GM19240 (cell line): ENCODE data around the gene UHRF2.
"Not testable (repeated sequence)": the region's sequence is repeated elsewhere in the genome, so short reads cannot be mapped to it uniquely, and the experiment has no call there.

ENCODE experiments used
- DNase-seq: peaks from one replicate; pipeline ENCODE4 v3.0.0; 2011; ENCODE audit warnings: low spot score; ENCODE audit not compliant: insufficient read length

UHRF2 gene

GRCh38 chr9:6428940-6429889 is 16.2 kb downstream of the UHRF2 start:
- DNase-seq = no peak

- DNase-seq = no peak
These were observed 18.0 kb downstream of the UHRF2 start for GRCh38 chr9:6431038-6431437.

- no peak for DNase-seq
These were observed 20.4 kb downstream of the UHRF2 start for GRCh38 chr9:6433410-6433809.

- no peak for DNase-seq
These were observed 26.2 kb downstream of the UHRF2 start for GRCh38 chr9:6439051-6439703.

DNA sequence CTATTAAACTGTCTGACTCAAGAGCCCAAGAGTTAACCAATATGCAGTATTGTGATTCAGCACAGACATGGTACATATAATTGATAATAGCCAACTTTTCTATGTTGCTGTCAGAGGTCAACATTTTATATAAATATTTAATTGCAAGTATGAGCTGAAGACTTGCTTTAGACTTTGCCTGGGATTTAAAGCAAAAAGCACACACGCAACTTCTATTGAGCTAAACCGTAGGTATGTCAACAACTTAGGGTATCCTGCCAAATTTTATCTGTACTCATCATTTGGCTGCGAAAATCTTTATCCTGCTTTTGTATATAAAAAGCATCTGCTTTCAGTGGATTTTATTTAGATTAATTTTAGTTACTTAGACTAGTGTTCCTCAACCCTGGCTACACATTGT is 27.4 kb downstream of the UHRF2 start:
- DNase-seq = no peak

DNA sequence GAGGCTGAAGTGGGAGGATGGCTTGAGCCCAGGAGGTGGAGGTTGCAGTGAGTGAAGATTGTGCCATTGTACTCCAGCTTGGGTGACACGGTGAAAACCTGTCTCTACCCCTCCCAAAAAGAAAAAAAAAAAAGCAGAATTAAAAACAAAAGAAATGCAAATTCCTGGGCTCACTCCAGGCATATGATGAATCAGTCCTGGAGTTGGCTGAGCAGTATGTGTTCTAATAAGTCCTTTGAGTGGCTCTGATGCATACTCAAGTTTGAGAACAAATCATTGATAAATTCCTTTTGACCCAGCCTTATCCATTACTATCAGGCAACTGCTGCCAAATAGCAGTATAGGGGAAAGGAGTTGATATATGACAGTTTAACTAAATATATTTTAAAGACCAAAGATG is 28.3 kb downstream of the UHRF2 start:
- DNase-seq = no peak

DNA sequence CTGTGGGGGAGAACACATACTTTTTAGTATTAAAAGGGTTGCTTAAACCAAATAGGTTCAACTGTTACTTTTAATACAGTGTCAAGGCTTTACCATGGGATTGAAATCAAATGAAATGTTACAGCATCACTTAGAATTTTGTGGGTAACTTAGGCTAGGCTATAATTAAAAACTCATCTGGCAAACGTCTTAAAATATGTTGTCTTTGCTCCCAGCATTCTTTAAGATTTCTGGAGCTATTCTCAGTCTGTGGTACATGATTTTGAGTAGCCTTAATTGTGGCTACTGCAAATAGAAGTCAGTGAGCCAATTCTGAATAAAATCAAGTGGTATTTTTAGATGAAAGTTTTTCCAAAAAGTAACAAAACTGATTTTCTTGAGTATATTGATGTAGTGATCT is 30.7 kb downstream of the UHRF2 start:
- no peak for DNase-seq

GRCh38 chr9:6444128-6444527 is 31.1 kb downstream of the UHRF2 start:
- no peak for DNase-seq

GRCh38 chr9:6449086-6449485 is 36.1 kb downstream of the UHRF2 start:
- no peak for DNase-seq

DNA sequence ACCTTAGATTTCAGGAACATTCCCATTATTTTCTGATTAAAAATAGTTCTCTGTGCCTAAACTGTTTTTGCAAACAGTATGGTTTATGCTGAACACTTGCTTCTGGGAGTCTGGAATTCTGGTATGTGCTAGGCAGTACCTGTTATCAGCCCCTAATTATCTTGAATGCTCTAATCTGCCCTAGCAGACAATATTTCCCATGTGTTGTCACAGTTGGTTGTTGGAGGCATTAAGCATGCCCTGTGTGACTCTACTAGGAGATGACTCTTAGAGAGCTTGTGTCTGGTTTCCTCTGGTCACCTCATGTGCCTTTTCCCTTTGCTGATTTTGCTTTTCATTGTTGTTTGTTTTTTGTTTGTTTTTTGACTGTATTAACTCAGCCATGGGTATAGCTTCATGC is 36.6 kb downstream of the UHRF2 start:
- DNase-seq = no peak

- no peak for DNase-seq
These were observed 37.8 kb downstream of the UHRF2 start for GRCh38 chr9:6450641-6451375.

GRCh38 chr9:6455292-6455691 is 42.3 kb downstream of the UHRF2 start:
- DNase-seq = not testable (repeated sequence)

- not testable (repeated sequence) for DNase-seq
These were observed 45.7 kb downstream of the UHRF2 start for GRCh38 chr9:6458704-6459103.

- DNase-seq = no peak
These were observed 46.7 kb downstream of the UHRF2 start for GRCh38 chr9:6459718-6460117.

DNA sequence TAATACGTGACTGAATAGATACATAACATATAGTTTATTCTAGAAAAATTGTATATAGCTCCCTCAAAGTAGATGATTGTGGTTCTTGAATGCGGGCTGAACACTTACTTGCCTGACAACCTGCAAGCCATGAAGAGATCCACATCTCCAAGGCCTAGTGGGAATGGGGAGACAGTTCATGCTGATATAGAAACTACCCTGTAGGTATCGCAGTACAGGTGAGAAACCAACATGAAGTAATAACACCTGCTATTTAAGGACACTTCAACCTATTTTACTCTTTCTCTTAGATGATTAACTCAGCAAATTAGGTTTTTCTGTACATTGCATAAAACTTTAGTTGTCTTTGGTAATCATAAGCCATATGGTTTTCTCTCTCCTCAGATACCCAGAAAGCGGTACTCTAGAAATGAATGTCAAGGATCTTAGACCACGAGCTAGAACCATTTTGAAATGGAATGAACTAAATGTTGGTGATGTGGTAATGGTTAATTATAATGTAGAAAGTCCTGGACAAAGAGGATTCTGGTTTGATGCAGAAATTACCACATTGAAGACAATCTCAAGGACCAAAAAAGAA is 47.3 kb downstream of the UHRF2 start:
- no peak for DNase-seq

DNA sequence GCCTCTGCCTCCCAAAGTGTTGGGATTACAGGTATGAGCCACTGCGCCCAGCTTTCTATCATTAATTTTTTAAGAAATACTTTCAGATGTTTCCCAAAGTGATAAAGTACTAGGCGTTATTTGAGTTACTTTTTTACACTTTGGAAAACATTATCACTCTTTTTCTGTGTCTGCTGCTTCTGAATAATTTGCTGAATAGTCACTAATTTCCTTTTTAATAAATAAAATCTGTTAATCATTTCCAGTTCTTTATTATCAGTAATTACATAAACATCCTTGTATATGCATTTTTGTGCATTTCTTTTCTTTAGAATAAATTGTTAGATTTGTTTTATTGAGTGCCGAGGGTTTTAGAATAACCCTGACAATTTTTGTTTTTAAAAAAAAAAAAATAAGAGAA is 48.6 kb downstream of the UHRF2 start:
- no peak for DNase-seq

GRCh38 chr9:6467006-6467625 is 54.1 kb downstream of the UHRF2 start:
- no peak for DNase-seq

DNA sequence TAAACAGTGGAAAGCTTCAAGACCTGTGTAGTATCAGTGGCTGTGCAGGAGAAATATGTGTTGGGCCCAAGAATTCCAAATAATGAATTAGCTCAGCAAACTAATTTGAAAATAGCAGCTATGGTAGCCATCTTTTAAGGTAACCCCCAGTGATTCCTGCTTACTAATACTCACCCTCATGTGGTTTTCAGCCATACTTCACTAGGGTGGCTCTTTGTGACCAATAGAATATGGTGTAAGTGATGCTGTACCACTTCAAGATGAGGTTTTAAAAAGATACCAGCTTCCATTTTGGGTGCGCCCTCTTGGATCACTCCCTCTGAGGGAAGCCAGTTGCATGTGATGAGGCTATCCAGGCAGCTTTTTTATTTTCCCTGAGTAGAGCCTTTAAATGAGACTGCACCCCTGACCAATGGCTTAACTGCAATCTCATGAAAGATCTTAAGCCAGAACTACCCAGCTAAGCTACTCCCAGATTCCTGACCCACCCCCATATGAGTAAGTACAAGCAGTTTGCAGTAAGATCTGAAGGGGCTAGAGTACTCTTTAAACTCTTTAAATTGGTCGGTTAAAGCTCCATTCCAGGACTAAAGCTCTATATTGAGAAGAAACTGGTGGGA is 58.3 kb downstream of the UHRF2 start:
- no peak for DNase-seq

DNA sequence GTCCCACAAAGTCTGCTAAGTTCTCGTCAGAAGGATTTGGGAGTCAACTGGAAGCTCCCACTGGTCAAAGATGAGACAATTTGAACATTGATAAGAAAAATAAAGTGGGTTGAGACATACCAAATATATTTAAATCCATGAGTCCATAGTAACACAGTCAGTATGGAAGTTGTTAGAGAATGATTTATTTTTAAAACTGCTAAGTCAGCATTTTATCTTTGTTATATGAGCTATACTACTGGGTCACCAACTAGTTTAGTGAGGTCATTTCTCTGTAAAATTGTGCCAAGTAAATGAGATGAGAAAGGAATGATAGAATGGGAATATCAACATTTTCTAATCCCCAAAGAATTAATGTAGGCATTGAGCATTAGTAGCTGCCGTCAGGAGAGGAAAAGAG is 60.2 kb downstream of the UHRF2 start:
- no peak for DNase-seq

- no peak for DNase-seq
These were observed 67.0 kb downstream of the UHRF2 start for GRCh38 chr9:6479959-6480358.

DNA sequence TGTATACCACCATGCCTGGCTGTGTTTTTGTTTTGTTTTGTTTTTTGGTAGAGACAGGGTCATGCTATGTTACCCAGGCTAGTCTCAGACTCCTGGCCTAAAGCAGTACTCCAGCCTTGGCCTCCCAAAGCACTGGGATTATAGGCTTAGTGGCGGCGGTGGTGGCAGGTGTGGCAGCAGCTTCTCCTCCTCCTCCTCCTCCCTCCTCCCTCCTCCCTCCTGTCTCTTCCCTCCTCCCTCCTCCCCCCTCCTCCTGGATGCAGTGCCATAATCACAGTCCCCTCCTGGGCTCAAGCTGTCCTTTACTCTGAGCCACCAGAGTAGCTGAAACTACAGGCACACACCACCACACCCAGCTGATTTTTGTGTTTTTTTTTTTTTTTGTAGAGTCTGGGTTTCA is 71.2 kb downstream of the UHRF2 start:
- no peak for DNase-seq
